ENCODE results near the gene CWH43. TPM values are rescaled to one million over a fixed set of nuclear protein-coding genes. Genes with fewer than 3 reads are reported as not detected.

CWH43 gene
- total and polyA plus RNA-seq, 9 of the 15 experiments (the other 6 are each of a cell fraction or from before 2014, with no cell fraction given): not detected

- intact Hi-C loops (cut with micrococcal nuclease) (no loop called here), in situ Hi-C loops (cut with MboI) (no loop called here)
- BruUV-seq (replicated peaks): no TSS peak
- Histone ChIP-seq H4K20me1 (replicated peaks; ENCODE audit: control insufficient read depth, insufficient read depth, low read length) (no peaks in the 10 kb centered on the region), H3K36me3 (ENCODE audit: control insufficient read depth, insufficient read depth, low read length) (no peaks in the 10 kb centered on the region), H3K4me1 (replicated peaks in 1 of 2; ENCODE audit: control insufficient read depth in 2 of 2, insufficient read depth in 2 of 2, low read length in 2 of 2) (no peaks in the 10 kb centered on the region; a peak in 1 of 5 replicates), H3K4me3 (no peak overlapping the region), H3K27ac (ENCODE audit: extremely low read depth, low read depth, low read length) (no peak overlapping the region), H3K9ac (ENCODE audit: insufficient read depth in 1 of 2, low read depth in 2 of 2, low read length in 2 of 2) (peak overlapping the region in 1 of 2 experiments; percentile 2; a peak in 1 of 4 replicates), H2AFZ (ENCODE audit: low read depth, low read length) (no peak overlapping the region), H3K27me3 (ENCODE audit: control insufficient read depth in 2 of 2, insufficient read depth in 2 of 2, low read length in 2 of 2) (no peaks in the 10 kb centered on the region), H3K9me1 (ENCODE audit: control insufficient read depth, insufficient read depth, low read length) (no peaks in the 10 kb centered on the region), H3K9me3 (replicated peaks; ENCODE audit: control insufficient read depth, insufficient read depth, low read depth, low read length) (no peaks in the 10 kb centered on the region), H3K4me2 (ENCODE audit: insufficient read depth, low read length) (no peak overlapping the region), H3K79me2 (ENCODE audit: control insufficient read depth, insufficient read depth, low read length) (no peaks in the 10 kb centered on the region)
- DNase-seq (ENCODE audit: extremely low read depth in 1 of 4, low spot score in 3 of 4): no peak
- peak; percentile 35 for ATAC-seq
- POLR2A ChIA-PET: no interaction called here
- TF ChIP-seq FOS (IDR thresholded peaks at IDR 0.05; ENCODE audit: extremely low read depth, insufficient read length) (no peak), ELK3 (CRISPR knock-in tag; IDR thresholded peaks at IDR 0.05) (no peak), ATF3 (IDR thresholded peaks at IDR 0.05) (peak; percentile 57; the same call in 1 of the 2 replicates), ATF3 (CRISPR knock-in tag; conservative IDR thresholded peaks at IDR 0.05) (no peak), CEBPB (tag; IDR thresholded peaks at IDR 0.05) (peak; percentile 55; the same call in 1 of the 2 replicates), ATF4 (CRISPR knock-in tag; IDR thresholded peaks at IDR 0.05) (0 out of 2 replicates have a peak, but pooled peaks have one; percentile 30), CEBPG (CRISPR knock-in tag; IDR thresholded peaks at IDR 0.05) (peak; percentile 58), CEBPG (tag; conservative IDR thresholded peaks at IDR 0.05 in 1 of 2, IDR thresholded peaks at IDR 0.05 in 1 of 2) (peak; percentile 87 to 93)
- CTCF ChIA-PET (ENCODE audit: low intra/inter-chr PET ratio): no interaction called here
- no peak for FAIRE-seq
- 2% methylated on average over 4 of the region's 4 CpGs for WGBS (ENCODE audit: insufficient coverage, low coverage, missing lambda C conversion rate)
These were observed 17.3 kb upstream of the CWH43 start for GRCh38 chr4:48968814-48969213.
